BJ (cell line): ENCODE results near the gene RAB7B. TPM values are rescaled to one million over a fixed set of nuclear protein-coding genes. Genes with fewer than 3 reads are reported as not detected.

ENCODE experiments used
- CTCF ChIA-PET: fragments of 350-600 bp; formaldehyde crosslinking; extraction: SDS; loops from one replicate; lab custom pipeline; 2021; ENCODE audit warnings: antibody characterized with exemption, inconsistent platforms; lab: Yijun Ruan, JAX
- POLR2A ChIA-PET: fragments of 300-600 bp; sonication (Branson Sonifier 250); formaldehyde crosslinking; extraction: SDS; loops from one replicate; lab custom pipeline; 2021; ENCODE audit warnings: antibody characterized with exemption; lab: Charles Lee
- DNase-seq: peaks from one replicate; pipeline ENCODE4 v3.0.0-alpha.2; 2011; ENCODE audit warnings: low read depth
- H3K27me3 ChIP-seq: 2 replicates; pipeline ENCODE4 v1.6.0; 2011; ENCODE audit warnings: low read length; ENCODE audit not compliant: control insufficient read depth, insufficient read depth
- H3K36me3 ChIP-seq: 2 replicates; pipeline ENCODE4 v1.5.1; 2011; ENCODE audit warnings: low read length; ENCODE audit not compliant: control insufficient read depth, insufficient read depth
- H3K4me3 ChIP-seq: 2 replicates; pipeline ENCODE4 v1.5.1; 2011; ENCODE audit warnings: low read depth, mild to moderate bottlenecking, control low read depth, low read length
- CTCF ChIP-seq: IDR thresholded peaks from 2 replicates; pipeline ENCODE4 v1.5.1; 2011; ENCODE audit warnings: low read depth, mild to moderate bottlenecking, control low read depth, inconsistent platforms, low read length, moderate library complexity; ENCODE audit not compliant: insufficient read depth
- polyA plus RNA-seq: library from polyadenylated mRNA; depleted of rRNA; stranded (reverse); fragments of >200 nt; gene quantifications from 2 replicates; pipeline ENCODE4 v1.2.3, GENCODE V29; 2011

RAB7B gene
- polyA plus RNA-seq, 1 experiment = 11.3 TPM

- POLR2A ChIA-PET = no interaction called here
- H3K4me3 ChIP-seq = no peak overlapping the region
- no peak for DNase-seq
- no peak for TF ChIP-seq CTCF
- no peaks in the 10 kb centered on the region for H3K27me3 ChIP-seq
- no peaks in the 10 kb centered on the region for H3K36me3 ChIP-seq
- CTCF ChIA-PET = interaction anchor here (0.6 to 11.9 kb wide), 5 partner anchors 8 to 178 kb away, joined by 3 to 84 read pairs (median 9); no protein-coding TSS in a partner anchor
Measured at GRCh38 chr1:205969229-205969628, 34.0 kb downstream of the RAB7B start.

GRCh38 chr1:205967554-205968335, 35.5 kb downstream of the RAB7B start:
- no peak for TF ChIP-seq CTCF
- CTCF ChIA-PET = interaction anchor here (0.9 to 11.9 kb wide), 6 partner anchors 10 to 176 kb away, joined by 3 to 84 read pairs (median 6); no protein-coding TSS in a partner anchor
- Histone ChIP-seq H3K36me3 (no peaks in the 10 kb centered on the region), H3K4me3 (no peak overlapping the region), H3K27me3 (no peaks in the 10 kb centered on the region)
- POLR2A ChIA-PET = no interaction called here
- DNase-seq = no peak

- no peak for TF ChIP-seq CTCF
- H3K27me3 ChIP-seq = peaks cover under 1% of the 10 kb centered on the region; the same call in 1 of the 2 replicates
- H3K36me3 ChIP-seq = no peaks in the 10 kb centered on the region
- DNase-seq = no peak
- no peak overlapping the region for H3K4me3 ChIP-seq
- POLR2A ChIA-PET = no interaction called here
- CTCF ChIA-PET = interaction anchor here (0.8 to 11.9 kb wide), 3 partner anchors 13 to 57 kb away, joined by 3 to 84 read pairs (median 5); no protein-coding TSS in a partner anchor
Measured at GRCh38 chr1:205965036-205965884, 37.9 kb downstream of the RAB7B start.

DNA sequence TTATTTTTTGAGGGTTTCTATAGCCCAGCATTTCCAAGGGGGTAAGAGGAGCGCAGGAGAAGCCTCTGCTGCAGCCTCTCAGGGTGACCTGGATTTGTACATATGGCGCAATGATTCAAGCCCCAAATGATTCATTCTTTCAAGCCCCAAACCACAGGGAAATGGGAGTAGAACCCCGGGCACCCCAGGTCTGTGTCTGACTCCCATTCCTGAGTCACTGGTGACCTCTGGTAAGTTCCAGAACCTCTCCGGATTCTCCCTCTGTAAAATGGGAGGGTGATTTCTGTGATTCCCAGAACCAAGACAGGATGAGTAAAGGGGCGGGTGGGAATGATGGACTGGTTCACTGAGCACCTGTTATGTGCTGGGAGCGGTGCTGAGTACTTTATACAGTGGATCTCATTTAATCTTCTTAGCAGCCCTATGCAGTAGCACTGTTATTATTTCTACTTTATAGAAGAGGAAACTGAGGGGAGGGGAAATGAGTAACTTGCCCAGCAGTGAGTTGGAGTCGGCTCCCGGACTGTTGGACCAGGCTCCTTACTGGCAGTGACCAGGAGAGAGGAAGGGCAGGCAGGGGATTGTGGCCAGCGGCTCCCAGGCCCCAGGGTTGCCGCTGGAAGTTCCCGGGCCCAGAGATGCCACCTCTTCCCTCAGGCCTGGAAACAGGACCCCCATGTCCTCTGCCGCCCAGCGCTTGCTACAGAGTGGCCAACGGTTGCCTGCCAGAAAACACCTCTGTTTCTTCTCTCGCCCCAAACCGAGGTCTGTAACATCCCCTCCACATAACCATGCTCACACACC, 39.6 kb downstream of the RAB7B start:
- Histone ChIP-seq H3K36me3 (no peaks in the 10 kb centered on the region), H3K4me3 (no peak overlapping the region), H3K27me3 (peaks cover 8% of the 10 kb centered on the region)
- TF ChIP-seq CTCF = no peak
- DNase-seq = peak; percentile 42
- ChIA-PET CTCF (interaction anchor here (1.2 to 11.9 kb wide), 3 partner anchors 14 to 66 kb away, joined by 3 to 84 read pairs (median 5); no protein-coding TSS in a partner anchor), POLR2A (no interaction called here)
